IPS-15b (cell line): Measurements from ENCODE around the gene RELT.

ENCODE experiments used
- H3K27me3 ChIP-seq: one replicate; pipeline ENCODE4 v1.6.1; 2013; ENCODE audit warnings: low read length; ENCODE audit not compliant: control insufficient read depth, insufficient read depth
- H3K36me3 ChIP-seq: one replicate; pipeline ENCODE4 v1.6.1; 2013; ENCODE audit warnings: low read length; ENCODE audit not compliant: control insufficient read depth, insufficient read depth
- H3K4me1 ChIP-seq: one replicate; pipeline ENCODE4 v1.6.1; 2013; ENCODE audit warnings: mild to moderate bottlenecking, low read length; ENCODE audit not compliant: control insufficient read depth, insufficient read depth
- H3K4me3 ChIP-seq: one replicate; pipeline ENCODE4 v1.5.1; 2013; ENCODE audit warnings: low read depth, low read length
- H3K9ac ChIP-seq: one replicate; pipeline ENCODE4 v1.6.1; 2013; ENCODE audit warnings: low read depth, mild to moderate bottlenecking, low read length
- H3K9me3 ChIP-seq: one replicate; pipeline ENCODE4 v1.6.1; 2013; ENCODE audit warnings: mild to moderate bottlenecking, low read length; ENCODE audit not compliant: control insufficient read depth, insufficient read depth

The RELT gene

GRCh38 chr11:73415854-73416615 is 39.8 kb downstream of the RELT start:
- Histone ChIP-seq H3K27me3 (no peaks in the 10 kb centered on the region), H3K4me1 (no peaks in the 10 kb centered on the region), H3K9ac (no peak overlapping the region), H3K36me3 (peaks cover 4% of the 10 kb centered on the region), H3K9me3 (no peaks in the 10 kb centered on the region), H3K4me3 (no peak overlapping the region)

GRCh38 chr11:73416786-73417185 is 40.6 kb downstream of the RELT start:
- H3K27me3 ChIP-seq: no peaks in the 10 kb centered on the region
- peaks cover 3% of the 10 kb centered on the region for H3K36me3 ChIP-seq
- H3K9ac ChIP-seq: no peak overlapping the region
- no peaks in the 10 kb centered on the region for H3K9me3 ChIP-seq
- H3K4me3 ChIP-seq: no peak overlapping the region
- peaks cover 4% of the 10 kb centered on the region for H3K4me1 ChIP-seq

DNA sequence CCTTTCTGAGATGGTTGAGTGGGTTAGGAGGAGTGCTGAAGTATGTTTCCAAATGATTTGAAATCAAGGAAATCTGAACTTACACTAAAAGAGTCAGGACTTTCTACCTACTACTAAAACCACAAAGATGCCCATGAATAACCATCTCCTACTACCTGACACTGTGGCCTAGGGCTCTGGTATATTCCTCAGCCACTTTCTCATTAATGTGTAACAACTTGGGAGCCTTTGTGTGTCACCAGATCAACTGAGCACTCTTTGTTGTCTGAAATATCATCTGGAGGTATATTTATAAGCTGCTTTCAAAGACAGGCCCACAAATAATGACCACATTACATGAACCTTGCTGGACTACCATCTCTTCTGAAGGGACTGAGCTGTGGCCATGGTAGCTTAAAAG is 43.9 kb downstream of the RELT start:
- Histone ChIP-seq H3K9ac (no peak overlapping the region), H3K4me3 (no peak overlapping the region), H3K36me3 (peaks cover 3% of the 10 kb centered on the region), H3K4me1 (peaks cover 6% of the 10 kb centered on the region), H3K9me3 (no peaks in the 10 kb centered on the region), H3K27me3 (no peaks in the 10 kb centered on the region)

GRCh38 chr11:73422886-73423285 is 46.7 kb downstream of the RELT start:
- peaks cover 3% of the 10 kb centered on the region for H3K36me3 ChIP-seq
- no peak overlapping the region for H3K9ac ChIP-seq
- no peaks in the 10 kb centered on the region for H3K27me3 ChIP-seq
- H3K9me3 ChIP-seq: no peaks in the 10 kb centered on the region
- peaks cover 6% of the 10 kb centered on the region for H3K4me1 ChIP-seq
- H3K4me3 ChIP-seq: no peak overlapping the region

DNA sequence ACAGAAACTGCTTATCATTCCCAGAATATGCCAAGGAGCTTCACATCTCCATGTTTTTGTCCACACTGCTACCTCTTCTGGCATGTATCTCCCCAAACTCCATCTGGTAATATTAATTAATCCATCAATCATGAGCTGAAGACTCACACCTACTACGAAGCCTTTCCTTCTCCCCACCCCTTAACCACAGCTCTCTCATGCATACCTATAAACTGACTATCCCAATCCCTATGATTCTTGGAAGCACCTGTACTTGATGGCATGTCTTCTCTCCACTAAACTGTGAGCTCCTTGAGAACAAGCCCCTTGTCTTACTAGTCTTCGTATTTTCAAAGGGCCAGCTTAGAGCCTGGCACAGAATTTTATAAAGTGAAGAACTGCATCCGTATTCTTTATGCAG is 47.3 kb downstream of the RELT start:
- Histone ChIP-seq H3K9ac (no peak overlapping the region), H3K36me3 (no peaks in the 10 kb centered on the region), H3K27me3 (no peaks in the 10 kb centered on the region), H3K4me3 (no peak overlapping the region), H3K4me1 (peaks cover 6% of the 10 kb centered on the region), H3K9me3 (no peaks in the 10 kb centered on the region)

- no peak overlapping the region for H3K9ac ChIP-seq
Observed at GRCh38 chr11:73425108-73425507, 48.9 kb downstream of the RELT start.

DNA sequence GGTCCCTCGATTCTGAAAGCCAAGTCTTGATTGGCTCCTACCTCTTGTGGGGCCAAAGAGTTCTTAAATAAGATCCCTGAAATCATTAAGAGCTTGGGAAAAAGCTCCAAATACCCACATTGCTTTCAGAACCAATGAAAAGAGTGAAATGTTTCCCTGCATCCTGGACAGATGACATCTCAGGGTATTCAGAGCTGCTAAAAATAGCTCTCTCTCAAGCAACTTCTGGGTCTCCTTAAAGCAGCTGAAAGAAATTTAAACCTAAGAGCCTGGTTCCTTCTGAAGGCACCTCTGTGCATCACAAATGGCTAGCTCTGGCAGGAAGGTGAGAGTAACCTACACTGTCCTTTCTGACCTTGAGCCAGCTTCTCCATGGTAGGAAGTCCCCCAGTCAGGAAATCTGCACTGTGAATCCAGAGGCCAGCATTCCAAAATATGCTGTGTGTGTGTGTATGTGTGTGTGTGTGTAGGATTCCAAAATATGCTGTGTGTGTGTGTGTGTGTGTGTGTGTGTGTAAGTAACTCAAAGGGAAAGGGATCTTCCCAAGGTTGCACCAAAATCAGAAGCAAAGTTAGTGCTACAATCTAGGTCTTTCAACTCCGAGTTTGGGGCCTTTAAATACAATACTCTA is 50.1 kb downstream of the RELT start:
- H3K27me3 ChIP-seq: no peaks in the 10 kb centered on the region
- H3K9me3 ChIP-seq: no peaks in the 10 kb centered on the region
- H3K4me1 ChIP-seq: peaks cover 6% of the 10 kb centered on the region
- no peaks in the 10 kb centered on the region for H3K36me3 ChIP-seq
- no peak overlapping the region for H3K4me3 ChIP-seq
- H3K9ac ChIP-seq: no peak overlapping the region

More at GRCh38 chr11:73425108-73425507, 48.9 kb downstream of the RELT start:
- Histone ChIP-seq H3K36me3 (no peaks in the 10 kb centered on the region), H3K4me1 (peaks cover 6% of the 10 kb centered on the region), H3K27me3 (no peaks in the 10 kb centered on the region), H3K9me3 (no peaks in the 10 kb centered on the region), H3K4me3 (no peak overlapping the region)

GRCh38 chr11:73428227-73428626 is 52.0 kb downstream of the RELT start:
- H3K4me1 ChIP-seq: no peaks in the 10 kb centered on the region
- H3K36me3 ChIP-seq: no peaks in the 10 kb centered on the region
- no peak overlapping the region for H3K9ac ChIP-seq
- no peaks in the 10 kb centered on the region for H3K9me3 ChIP-seq
- no peaks in the 10 kb centered on the region for H3K27me3 ChIP-seq
- no peak overlapping the region for H3K4me3 ChIP-seq

GRCh38 chr11:73428699-73429098 is 52.5 kb downstream of the RELT start:
- Histone ChIP-seq H3K36me3 (no peaks in the 10 kb centered on the region), H3K9ac (no peak overlapping the region), H3K4me3 (no peak overlapping the region), H3K27me3 (no peaks in the 10 kb centered on the region), H3K4me1 (no peaks in the 10 kb centered on the region), H3K9me3 (no peaks in the 10 kb centered on the region)

DNA sequence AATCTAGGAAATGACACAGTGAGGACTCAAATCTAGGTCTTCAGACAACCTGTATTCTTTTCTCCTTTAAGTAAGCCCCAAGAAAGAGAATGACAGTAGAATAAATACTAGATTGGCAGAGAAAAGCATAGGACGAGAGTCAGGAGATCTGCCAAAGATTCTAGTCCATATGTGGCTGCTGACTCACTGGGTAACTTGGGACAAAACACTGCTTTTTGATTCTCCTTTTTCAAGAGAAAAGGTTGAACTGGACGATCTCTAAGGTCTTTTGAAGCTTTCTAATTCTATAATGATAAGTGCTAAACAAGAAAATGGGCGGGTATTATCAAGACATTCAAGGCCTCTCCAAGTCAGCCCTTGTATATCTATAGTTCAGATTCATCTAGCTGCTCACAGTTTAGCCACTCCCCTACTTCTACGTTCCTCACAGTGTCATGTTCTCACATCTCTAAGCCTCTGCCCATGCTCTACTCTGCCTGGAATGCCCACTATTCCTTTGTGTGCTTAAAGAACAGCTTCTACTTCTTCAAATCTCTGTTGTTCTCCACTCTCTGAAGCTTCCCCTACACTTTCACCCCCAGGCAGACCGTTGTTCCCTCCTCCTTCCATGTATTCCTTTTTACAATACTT is 53.0 kb downstream of the RELT start:
- no peaks in the 10 kb centered on the region for H3K9me3 ChIP-seq
- no peak overlapping the region for H3K9ac ChIP-seq
- H3K27me3 ChIP-seq: no peaks in the 10 kb centered on the region
- H3K4me3 ChIP-seq: no peak overlapping the region
- H3K4me1 ChIP-seq: no peaks in the 10 kb centered on the region
- no peaks in the 10 kb centered on the region for H3K36me3 ChIP-seq

GRCh38 chr11:73430326-73430725 is 54.1 kb downstream of the RELT start:
- H3K9me3 ChIP-seq: no peaks in the 10 kb centered on the region
- H3K9ac ChIP-seq: no peak overlapping the region
- H3K27me3 ChIP-seq: no peaks in the 10 kb centered on the region
- no peak overlapping the region for H3K4me3 ChIP-seq
- no peaks in the 10 kb centered on the region for H3K4me1 ChIP-seq
- H3K36me3 ChIP-seq: no peaks in the 10 kb centered on the region

GRCh38 chr11:73431396-73431795 is 55.2 kb downstream of the RELT start:
- Histone ChIP-seq H3K4me3 (no peak overlapping the region), H3K9me3 (no peaks in the 10 kb centered on the region), H3K9ac (no peak overlapping the region), H3K27me3 (no peaks in the 10 kb centered on the region), H3K4me1 (no peaks in the 10 kb centered on the region), H3K36me3 (no peaks in the 10 kb centered on the region)
